SU-DHL-6 (cell line): Measurements from ENCODE around the gene ADGRB3.

ENCODE experiments used
- EZH2phosphoT487 ChIP-seq: fragments of 200-600 bp; sonication (generic), shearing (Covaris generic); conservative IDR thresholded peaks from 2 replicates; pipeline ENCODE4 v1.6.1; 2018; ENCODE audit warnings: mild to moderate bottlenecking, antibody characterized with exemption, low read length, moderate library complexity, mixed read lengths
- TF ChIP-seq, protein P1 (sequence below): fragments of 200-600 bp; sonication (generic); IDR thresholded peaks from one replicate; pipeline ENCODE4 v1.5.1; 2017; ENCODE audit warnings: antibody characterized with exemption, mild to moderate bottlenecking, low read length, moderate library complexity; ENCODE audit not compliant: insufficient read depth, poor library complexity, severe bottlenecking

- TF ChIP-seq, protein P1, sequence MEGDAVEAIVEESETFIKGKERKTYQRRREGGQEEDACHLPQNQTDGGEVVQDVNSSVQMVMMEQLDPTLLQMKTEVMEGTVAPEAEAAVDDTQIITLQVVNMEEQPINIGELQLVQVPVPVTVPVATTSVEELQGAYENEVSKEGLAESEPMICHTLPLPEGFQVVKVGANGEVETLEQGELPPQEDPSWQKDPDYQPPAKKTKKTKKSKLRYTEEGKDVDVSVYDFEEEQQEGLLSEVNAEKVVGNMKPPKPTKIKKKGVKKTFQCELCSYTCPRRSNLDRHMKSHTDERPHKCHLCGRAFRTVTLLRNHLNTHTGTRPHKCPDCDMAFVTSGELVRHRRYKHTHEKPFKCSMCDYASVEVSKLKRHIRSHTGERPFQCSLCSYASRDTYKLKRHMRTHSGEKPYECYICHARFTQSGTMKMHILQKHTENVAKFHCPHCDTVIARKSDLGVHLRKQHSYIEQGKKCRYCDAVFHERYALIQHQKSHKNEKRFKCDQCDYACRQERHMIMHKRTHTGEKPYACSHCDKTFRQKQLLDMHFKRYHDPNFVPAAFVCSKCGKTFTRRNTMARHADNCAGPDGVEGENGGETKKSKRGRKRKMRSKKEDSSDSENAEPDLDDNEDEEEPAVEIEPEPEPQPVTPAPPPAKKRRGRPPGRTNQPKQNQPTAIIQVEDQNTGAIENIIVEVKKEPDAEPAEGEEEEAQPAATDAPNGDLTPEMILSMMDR = no peak
- no peak for TF ChIP-seq EZH2phosphoT487
Observed at GRCh38 chr6:69220375-69220774, 585.3 kb downstream of the ADGRB3 start.
